Measurements from ENCODE around the gene APBA1. TPM values are rescaled to one million over a fixed set of nuclear protein-coding genes. Genes with fewer than 3 reads are reported as not detected.

APBA1 gene
- total RNA-seq (2014; rRNA removed; shearing (Covaris generic); ENCODE audit: low replicate concordance), result not detected in 2 replicates

GRCh38 chr9:69671879-69672595 lies at the start of gene APBA1:
Gene APBA1, minus strand, starts transcription at chr9:69672371.
- Histone ChIP-seq H2AFZ (ENCODE audit: low read length) (peak within 1 kb of the TSS; percentile 67; the same call in 1 of the 2 replicates), H3K79me2 (ENCODE audit: low read length) (no peaks in the 10 kb centered on the region), H3K36me3 (ENCODE audit: insufficient read depth, low read length) (no peaks in the 10 kb centered on the region), H3K4me2 (ENCODE audit: low read depth, low read length, poor library complexity, severe bottlenecking) (peak within 1 kb of the TSS; percentile 45), H4K20me1 (ENCODE audit: insufficient read depth, low read depth, low read length) (no peaks in the 10 kb centered on the region), H3K27ac (ENCODE audit: low read length) (no peak within 1 kb of the TSS), H3K9me2 (replicated peaks; ENCODE audit: insufficient read depth, low read length) (no peaks in the 10 kb centered on the region), H3K4me1 (ENCODE audit: low read length) (peaks cover 4% of the 10 kb centered on the region; the same call in 1 of the 2 replicates), H3K4me3 (ENCODE audit: low read length) (no peak within 1 kb of the TSS), H3K27me3 (ENCODE audit: low read length) (no peaks in the 10 kb centered on the region), H3K9me3 (ENCODE audit: low read length) (no peaks in the 10 kb centered on the region), H3K9ac (ENCODE audit: low read length) (peak within 1 kb of the TSS; percentile 48; the same call in 1 of the 2 replicates)
- no peak for DNase-seq

GRCh38 chr9:69719983-69720382 lies 47.8 kb upstream of the APBA1 start:
- Histone ChIP-seq H3K79me2 (ENCODE audit: low read length) (no peaks in the 10 kb centered on the region), H3K9ac (ENCODE audit: low read length) (no peak overlapping the region), H4K20me1 (ENCODE audit: insufficient read depth, low read depth, low read length) (no peaks in the 10 kb centered on the region), H3K9me3 (ENCODE audit: low read length) (no peaks in the 10 kb centered on the region), H3K4me3 (ENCODE audit: low read length) (no peak overlapping the region), H3K27me3 (ENCODE audit: low read length) (no peaks in the 10 kb centered on the region), H2AFZ (ENCODE audit: low read length) (no peak overlapping the region), H3K4me2 (ENCODE audit: low read depth, low read length, poor library complexity, severe bottlenecking) (no peak overlapping the region), H3K27ac (ENCODE audit: low read length) (no peak overlapping the region), H3K4me1 (ENCODE audit: low read length) (no peaks in the 10 kb centered on the region), H3K36me3 (ENCODE audit: insufficient read depth, low read length) (peaks cover 56% of the 10 kb centered on the region), H3K9me2 (replicated peaks; ENCODE audit: insufficient read depth, low read length) (no peaks in the 10 kb centered on the region)
- DNase-seq, result no peak

GRCh38 chr9:69719367-69719766 lies 47.2 kb upstream of the APBA1 start:
- no peaks in the 10 kb centered on the region for H3K9me2 ChIP-seq (replicated peaks; ENCODE audit: insufficient read depth, low read length)
- H2AFZ ChIP-seq (ENCODE audit: low read length), result no peak overlapping the region
- H3K9ac ChIP-seq (ENCODE audit: low read length), result no peak overlapping the region
- no peaks in the 10 kb centered on the region for H4K20me1 ChIP-seq (ENCODE audit: insufficient read depth, low read depth, low read length)
- no peaks in the 10 kb centered on the region for H3K79me2 ChIP-seq (ENCODE audit: low read length)
- no peak overlapping the region for H3K4me2 ChIP-seq (ENCODE audit: low read depth, low read length, poor library complexity, severe bottlenecking)
- H3K9me3 ChIP-seq (ENCODE audit: low read length), result no peaks in the 10 kb centered on the region
- H3K4me1 ChIP-seq (ENCODE audit: low read length), result no peaks in the 10 kb centered on the region
- no peak overlapping the region for H3K27ac ChIP-seq (ENCODE audit: low read length)
- no peak overlapping the region for H3K4me3 ChIP-seq (ENCODE audit: low read length)
- no peaks in the 10 kb centered on the region for H3K27me3 ChIP-seq (ENCODE audit: low read length)
- peaks cover 51% of the 10 kb centered on the region for H3K36me3 ChIP-seq (ENCODE audit: insufficient read depth, low read length)
- DNase-seq, result no peak

GRCh38 chr9:69718218-69718617 lies 46.0 kb upstream of the APBA1 start:
- DNase-seq, result no peak
- Histone ChIP-seq H3K79me2 (ENCODE audit: low read length) (no peaks in the 10 kb centered on the region), H3K36me3 (ENCODE audit: insufficient read depth, low read length) (peaks cover 42% of the 10 kb centered on the region), H3K4me3 (ENCODE audit: low read length) (no peak overlapping the region), H3K9me3 (ENCODE audit: low read length) (no peaks in the 10 kb centered on the region), H2AFZ (ENCODE audit: low read length) (no peak overlapping the region), H3K4me2 (ENCODE audit: low read depth, low read length, poor library complexity, severe bottlenecking) (no peak overlapping the region), H3K9ac (ENCODE audit: low read length) (no peak overlapping the region), H3K27me3 (ENCODE audit: low read length) (no peaks in the 10 kb centered on the region), H3K9me2 (replicated peaks; ENCODE audit: insufficient read depth, low read length) (no peaks in the 10 kb centered on the region), H3K4me1 (ENCODE audit: low read length) (no peaks in the 10 kb centered on the region), H3K27ac (ENCODE audit: low read length) (no peak overlapping the region), H4K20me1 (ENCODE audit: insufficient read depth, low read depth, low read length) (no peaks in the 10 kb centered on the region)

- no peak overlapping the region for H3K27ac ChIP-seq (ENCODE audit: low read length)
- H3K4me1 ChIP-seq (ENCODE audit: low read length), result no peaks in the 10 kb centered on the region
- no peaks in the 10 kb centered on the region for H4K20me1 ChIP-seq (ENCODE audit: insufficient read depth, low read depth, low read length)
- no peak overlapping the region for H2AFZ ChIP-seq (ENCODE audit: low read length)
- no peaks in the 10 kb centered on the region for H3K79me2 ChIP-seq (ENCODE audit: low read length)
- no peak overlapping the region for H3K4me2 ChIP-seq (ENCODE audit: low read depth, low read length, poor library complexity, severe bottlenecking)
- peaks cover 23% of the 10 kb centered on the region for H3K36me3 ChIP-seq (ENCODE audit: insufficient read depth, low read length)
- no peaks in the 10 kb centered on the region for H3K9me2 ChIP-seq (replicated peaks; ENCODE audit: insufficient read depth, low read length)
- no peak overlapping the region for H3K4me3 ChIP-seq (ENCODE audit: low read length)
- H3K9me3 ChIP-seq (ENCODE audit: low read length), result no peaks in the 10 kb centered on the region
- no peaks in the 10 kb centered on the region for H3K27me3 ChIP-seq (ENCODE audit: low read length)
- no peak for DNase-seq
- no peak overlapping the region for H3K9ac ChIP-seq (ENCODE audit: low read length)
Measured at GRCh38 chr9:69715825-69716224, 43.7 kb upstream of the APBA1 start.

- Histone ChIP-seq H3K27me3 (ENCODE audit: low read length) (no peaks in the 10 kb centered on the region), H3K27ac (ENCODE audit: low read length) (no peak overlapping the region), H3K9me2 (replicated peaks; ENCODE audit: insufficient read depth, low read length) (no peaks in the 10 kb centered on the region), H3K4me2 (ENCODE audit: low read depth, low read length, poor library complexity, severe bottlenecking) (no peak overlapping the region), H3K9ac (ENCODE audit: low read length) (no peak overlapping the region), H2AFZ (ENCODE audit: low read length) (no peak overlapping the region), H3K9me3 (ENCODE audit: low read length) (no peaks in the 10 kb centered on the region), H4K20me1 (ENCODE audit: insufficient read depth, low read depth, low read length) (no peaks in the 10 kb centered on the region), H3K4me1 (ENCODE audit: low read length) (no peaks in the 10 kb centered on the region), H3K36me3 (ENCODE audit: insufficient read depth, low read length) (peaks cover 26% of the 10 kb centered on the region), H3K79me2 (ENCODE audit: low read length) (no peaks in the 10 kb centered on the region), H3K4me3 (ENCODE audit: low read length) (no peak overlapping the region)
- DNase-seq, result no peak
Measured at GRCh38 chr9:69715096-69715495, 42.9 kb upstream of the APBA1 start.

GRCh38 chr9:69697475-69697874 lies 25.3 kb upstream of the APBA1 start:
- no peaks in the 10 kb centered on the region for H3K4me1 ChIP-seq (ENCODE audit: low read length)
- H3K36me3 ChIP-seq (ENCODE audit: insufficient read depth, low read length), result no peaks in the 10 kb centered on the region
- H3K4me2 ChIP-seq (ENCODE audit: low read depth, low read length, poor library complexity, severe bottlenecking), result no peak overlapping the region
- H3K9ac ChIP-seq (ENCODE audit: low read length), result no peak overlapping the region
- no peak overlapping the region for H3K4me3 ChIP-seq (ENCODE audit: low read length)
- peaks cover 25% of the 10 kb centered on the region for H3K9me3 ChIP-seq (ENCODE audit: low read length)
- no peaks in the 10 kb centered on the region for H3K9me2 ChIP-seq (replicated peaks; ENCODE audit: insufficient read depth, low read length)
- H3K27ac ChIP-seq (ENCODE audit: low read length), result no peak overlapping the region
- no peaks in the 10 kb centered on the region for H3K27me3 ChIP-seq (ENCODE audit: low read length)
- no peaks in the 10 kb centered on the region for H4K20me1 ChIP-seq (ENCODE audit: insufficient read depth, low read depth, low read length)
- no peaks in the 10 kb centered on the region for H3K79me2 ChIP-seq (ENCODE audit: low read length)
- DNase-seq, result no peak
- H2AFZ ChIP-seq (ENCODE audit: low read length), result no peak overlapping the region

GRCh38 chr9:69696802-69697201 lies 24.6 kb upstream of the APBA1 start:
- no peak overlapping the region for H3K9ac ChIP-seq (ENCODE audit: low read length)
- H3K79me2 ChIP-seq (ENCODE audit: low read length), result no peaks in the 10 kb centered on the region
- no peak overlapping the region for H3K4me2 ChIP-seq (ENCODE audit: low read depth, low read length, poor library complexity, severe bottlenecking)
- no peaks in the 10 kb centered on the region for H4K20me1 ChIP-seq (ENCODE audit: insufficient read depth, low read depth, low read length)
- no peaks in the 10 kb centered on the region for H3K27me3 ChIP-seq (ENCODE audit: low read length)
- H3K4me3 ChIP-seq (ENCODE audit: low read length), result no peak overlapping the region
- no peak overlapping the region for H3K27ac ChIP-seq (ENCODE audit: low read length)
- H2AFZ ChIP-seq (ENCODE audit: low read length), result no peak overlapping the region
- peak; percentile 52 for DNase-seq
- no peaks in the 10 kb centered on the region for H3K36me3 ChIP-seq (ENCODE audit: insufficient read depth, low read length)
- no peaks in the 10 kb centered on the region for H3K9me2 ChIP-seq (replicated peaks; ENCODE audit: insufficient read depth, low read length)
- H3K9me3 ChIP-seq (ENCODE audit: low read length), result peaks cover 25% of the 10 kb centered on the region
- no peaks in the 10 kb centered on the region for H3K4me1 ChIP-seq (ENCODE audit: low read length)

Measured in Karpas-422 (cell line).